GM18907 (cell line): ENCODE data around the gene FAM83G.
"Not testable (repeated sequence)": the region's sequence is repeated elsewhere in the genome, so short reads cannot be mapped to it uniquely, and the experiment has no call there.

ENCODE experiments used
- ATAC-seq: cut with Tn5 transposase; IDR thresholded peaks from one replicate; pipeline ENCODE4 v1.9.1; 2021; ENCODE audit warnings: mild to moderate bottlenecking, moderate library complexity; ENCODE audit not compliant: unreplicated experiment

FAM83G gene, protein sequence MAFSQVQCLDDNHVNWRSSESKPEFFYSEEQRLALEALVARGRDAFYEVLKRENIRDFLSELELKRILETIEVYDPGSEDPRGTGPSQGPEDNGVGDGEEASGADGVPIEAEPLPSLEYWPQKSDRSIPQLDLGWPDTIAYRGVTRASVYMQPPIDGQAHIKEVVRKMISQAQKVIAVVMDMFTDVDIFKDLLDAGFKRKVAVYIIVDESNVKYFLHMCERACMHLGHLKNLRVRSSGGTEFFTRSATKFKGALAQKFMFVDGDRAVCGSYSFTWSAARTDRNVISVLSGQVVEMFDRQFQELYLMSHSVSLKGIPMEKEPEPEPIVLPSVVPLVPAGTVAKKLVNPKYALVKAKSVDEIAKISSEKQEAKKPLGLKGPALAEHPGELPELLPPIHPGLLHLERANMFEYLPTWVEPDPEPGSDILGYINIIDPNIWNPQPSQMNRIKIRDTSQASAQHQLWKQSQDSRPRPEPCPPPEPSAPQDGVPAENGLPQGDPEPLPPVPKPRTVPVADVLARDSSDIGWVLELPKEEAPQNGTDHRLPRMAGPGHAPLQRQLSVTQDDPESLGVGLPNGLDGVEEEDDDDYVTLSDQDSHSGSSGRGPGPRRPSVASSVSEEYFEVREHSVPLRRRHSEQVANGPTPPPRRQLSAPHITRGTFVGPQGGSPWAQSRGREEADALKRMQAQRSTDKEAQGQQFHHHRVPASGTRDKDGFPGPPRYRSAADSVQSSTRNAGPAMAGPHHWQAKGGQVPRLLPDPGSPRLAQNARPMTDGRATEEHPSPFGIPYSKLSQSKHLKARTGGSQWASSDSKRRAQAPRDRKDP

DNA sequence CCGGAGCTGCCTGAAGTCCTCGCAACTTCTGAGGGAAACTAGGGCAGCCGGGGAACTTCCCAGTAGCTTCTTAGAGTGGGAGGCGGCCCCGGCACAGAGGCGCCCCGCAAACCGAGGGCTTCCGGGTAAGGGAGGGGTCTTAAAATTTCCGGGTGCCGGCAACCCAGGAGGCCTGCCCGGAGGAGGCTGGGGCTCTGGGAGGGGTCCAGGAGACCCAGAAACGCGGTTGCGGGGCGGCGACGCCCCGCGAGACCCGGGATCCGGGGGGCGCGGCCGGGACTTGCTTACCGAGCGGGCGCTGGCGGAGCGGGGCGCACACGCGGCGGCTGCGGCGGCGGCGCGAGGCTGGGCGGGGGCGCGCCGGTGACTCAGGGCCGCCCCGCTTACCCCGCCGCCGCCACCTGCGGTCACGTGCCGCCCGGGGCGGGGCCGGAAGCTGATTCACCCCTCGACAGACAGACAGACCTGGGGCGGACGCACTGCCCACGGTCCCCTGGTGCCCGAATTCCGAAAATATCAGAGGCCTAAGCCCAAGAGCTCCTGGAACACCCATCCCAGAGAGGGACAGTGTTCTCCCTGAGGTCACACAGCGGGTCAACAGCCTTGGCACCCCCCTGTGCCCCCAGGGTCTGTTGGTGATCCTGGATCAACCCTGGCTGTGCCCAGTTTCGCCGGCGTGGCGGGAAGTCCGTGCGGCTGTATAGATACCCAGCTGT, at the start of gene FAM83G:
TSS of gene FAM83G (minus strand) at position 344 of the 716 bp plus-strand sequence. CDS start 723 bp downstream, outside the sequence.
- ATAC-seq, result peak; percentile 64

DNA sequence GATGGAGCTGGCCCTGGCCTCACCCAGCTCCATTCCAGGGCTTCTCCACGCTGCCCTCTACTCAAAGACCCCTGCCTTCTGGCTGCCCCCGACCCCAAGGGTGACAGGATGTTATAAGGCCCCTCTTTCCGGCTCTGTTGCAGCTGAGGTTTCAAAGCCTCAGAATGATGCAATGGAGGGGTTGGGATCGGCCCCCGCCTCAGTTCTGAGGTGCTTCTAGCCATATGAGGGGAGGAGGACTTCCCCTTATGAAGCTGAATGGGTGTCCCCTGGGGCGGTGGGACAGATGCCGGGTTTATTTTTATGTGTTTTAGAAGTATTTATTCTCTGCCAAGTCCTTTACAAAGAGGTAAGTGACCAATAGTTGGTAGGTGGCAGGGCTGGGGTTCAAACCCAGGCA, 44.3 kb upstream of the FAM83G start:
- ATAC-seq, result not testable (repeated sequence)

DNA sequence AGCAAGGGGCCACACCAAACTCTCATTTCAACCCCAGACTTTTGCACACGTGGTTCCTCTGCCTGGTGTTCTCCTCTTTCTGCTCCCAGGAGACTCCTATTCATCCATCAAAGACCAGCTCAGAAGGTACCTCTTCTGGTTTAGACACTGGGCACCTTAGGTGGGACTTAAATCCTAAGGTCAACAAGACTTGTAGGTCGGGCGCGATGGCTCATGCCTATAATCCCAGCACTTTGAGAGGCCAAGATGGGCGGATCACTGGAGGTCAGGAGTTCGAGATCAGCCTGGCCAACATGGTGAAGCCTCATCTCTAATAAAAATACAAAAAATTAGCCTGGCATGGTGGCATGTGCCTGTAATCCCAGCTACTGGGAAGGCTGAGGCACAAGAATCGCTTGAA, 42.9 kb upstream of the FAM83G start:
- not testable (repeated sequence) for ATAC-seq

DNA sequence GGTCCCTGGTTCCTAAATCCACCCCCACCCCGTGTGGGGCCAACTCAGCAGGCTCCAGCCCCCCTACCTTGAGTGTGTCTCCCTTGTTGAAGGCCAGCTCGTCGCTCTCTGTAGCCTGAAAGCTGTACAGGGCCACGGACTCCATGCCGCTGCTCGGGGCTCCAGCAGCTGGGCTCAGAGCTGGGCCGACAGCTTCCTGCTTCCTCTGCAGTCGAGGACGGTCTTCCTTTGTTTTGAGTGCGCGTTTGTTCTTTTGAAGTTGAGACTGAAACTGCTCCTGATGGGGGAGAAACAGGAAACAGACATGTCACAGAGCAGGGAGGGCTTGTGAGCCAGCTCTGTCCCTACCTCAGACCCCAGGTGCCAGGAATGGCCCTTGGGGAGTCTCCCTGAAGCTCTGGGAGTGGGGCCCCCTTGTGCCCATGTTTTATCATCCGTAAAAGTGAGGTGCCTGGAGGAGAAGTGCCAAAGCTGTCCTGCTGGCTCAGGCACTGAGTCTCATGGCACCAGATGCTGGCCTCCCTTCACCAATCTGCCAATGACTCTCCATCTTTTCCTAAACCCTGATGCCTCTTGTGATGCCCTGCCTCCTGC, 42.3 kb upstream of the FAM83G start, which contains the start of gene GRAP:
TSS of gene GRAP (minus strand) at position 176 of the 594 bp plus-strand sequence. CDS start at position 145, 31 bp downstream.
- ATAC-seq, result not testable (repeated sequence)

DNA sequence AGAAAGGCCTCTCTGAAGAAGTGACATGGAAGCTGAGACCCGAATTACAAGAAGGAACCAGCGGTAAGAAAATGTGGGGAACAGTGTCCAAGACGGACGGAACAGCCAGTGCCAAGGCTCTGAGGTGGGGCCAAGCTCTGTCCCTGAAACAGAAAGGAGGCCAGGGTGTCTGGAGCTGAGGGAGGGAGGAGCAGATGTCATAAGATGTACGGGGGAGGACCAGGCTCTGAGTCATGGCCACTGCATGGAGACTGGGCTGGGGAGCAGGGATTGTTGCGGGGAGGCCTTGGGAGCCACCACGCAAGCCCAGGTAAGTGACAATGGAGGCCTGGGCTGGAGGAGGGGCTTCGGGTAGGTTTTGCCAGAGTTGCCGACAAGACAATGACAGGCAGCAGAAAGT, 40.1 kb upstream of the FAM83G start:
- not testable (repeated sequence) for ATAC-seq

DNA sequence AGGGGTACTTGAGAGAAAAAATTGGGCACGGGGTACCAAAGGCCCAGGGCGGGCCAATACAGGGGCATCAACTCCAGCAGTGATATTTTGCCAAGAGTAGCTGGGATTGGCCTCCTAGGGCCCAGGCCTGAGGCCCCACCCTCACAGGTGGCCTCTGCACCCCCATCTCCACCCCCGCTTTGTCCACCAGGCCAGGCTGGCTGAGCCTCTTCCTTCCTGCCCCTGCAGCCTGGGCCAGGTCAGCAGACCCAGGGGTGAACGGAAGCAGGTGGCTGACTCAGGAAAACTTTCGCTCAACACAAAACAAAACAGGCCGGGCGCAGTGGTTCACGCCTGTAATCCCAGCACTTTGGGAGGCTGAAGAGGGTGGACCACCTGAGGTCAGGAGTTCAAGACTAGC, 38.5 kb upstream of the FAM83G start:
- not testable (repeated sequence) for ATAC-seq

DNA sequence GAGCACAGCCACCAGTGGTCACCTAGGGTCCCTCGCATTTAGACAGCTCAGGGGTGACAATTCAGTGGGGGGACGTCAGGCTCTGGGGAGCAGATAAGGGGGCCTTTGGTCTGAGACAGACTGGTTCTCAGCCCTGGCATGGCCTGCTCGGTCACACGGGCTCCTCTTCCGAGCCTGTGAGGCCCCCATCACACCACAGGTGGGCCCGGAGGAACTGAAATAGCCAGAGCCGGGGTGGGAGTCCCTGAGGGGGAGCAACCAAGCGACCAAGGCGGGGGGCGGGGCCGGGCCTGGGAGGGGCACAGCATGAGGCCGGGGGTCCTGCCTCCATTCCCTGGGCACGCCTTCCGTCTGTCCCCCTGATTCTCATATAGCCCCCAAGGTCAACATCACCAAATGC, 37.8 kb upstream of the FAM83G start:
- ATAC-seq, result not testable (repeated sequence)

DNA sequence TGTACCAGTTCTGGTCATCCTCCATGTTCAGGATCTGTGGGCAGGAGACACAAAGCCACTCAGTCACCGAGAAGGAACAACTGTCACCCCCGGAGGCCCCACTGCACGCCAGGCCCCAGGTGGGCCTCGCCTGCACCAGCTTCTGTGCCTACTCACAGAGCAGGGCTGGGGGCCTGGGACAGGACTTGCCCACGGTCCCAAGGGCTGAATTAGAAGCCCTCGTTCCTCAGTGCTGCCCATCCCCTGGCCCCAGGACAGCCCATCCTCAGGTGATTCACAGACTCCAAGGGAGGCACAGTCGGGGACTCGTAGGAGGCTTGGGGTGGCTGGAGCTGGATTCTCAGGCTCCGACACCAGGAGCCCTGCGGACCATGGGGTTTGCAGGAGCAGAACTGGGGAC, 37.3 kb upstream of the FAM83G start:
- not testable (repeated sequence) for ATAC-seq

DNA sequence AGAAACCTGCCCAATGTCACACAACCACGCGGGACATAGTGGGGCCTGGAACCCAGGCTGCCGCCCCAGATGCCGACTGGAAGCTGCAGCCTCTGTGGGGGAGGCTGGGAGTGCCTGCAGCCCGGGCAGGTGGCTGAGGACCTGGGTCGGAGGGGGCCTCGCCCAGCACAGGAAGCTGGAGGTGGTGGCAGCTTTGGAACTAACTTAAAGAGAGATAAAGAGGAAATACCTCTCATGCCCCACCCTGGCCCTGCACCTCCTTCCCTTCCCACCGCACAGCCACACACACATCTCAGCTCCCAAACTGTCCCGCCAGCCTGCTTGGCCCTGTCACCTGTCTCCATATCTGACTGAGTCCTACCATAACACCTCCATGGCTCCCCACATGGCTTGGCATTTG, 35.8 kb upstream of the FAM83G start:
- not testable (repeated sequence) for ATAC-seq

DNA sequence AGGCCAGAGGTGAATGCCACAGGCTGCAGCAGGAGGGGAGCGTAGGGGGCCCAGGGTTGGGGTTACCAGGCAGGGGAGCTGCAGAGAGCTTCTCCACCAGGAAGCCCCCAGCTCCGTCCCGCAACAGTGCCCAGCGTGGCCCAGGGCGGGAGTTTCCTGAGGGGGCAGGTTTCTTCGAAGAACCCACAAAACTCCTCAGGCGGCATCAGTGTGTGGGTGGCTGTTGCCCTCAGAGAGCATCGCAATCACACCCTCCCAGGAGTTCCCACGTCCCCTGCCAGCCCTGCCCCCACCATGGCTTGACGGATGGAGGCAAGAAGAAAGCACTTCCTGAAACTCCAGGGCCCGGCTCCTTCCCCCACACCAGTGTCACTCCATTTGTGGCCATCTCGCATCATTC, 34.2 kb upstream of the FAM83G start:
- not testable (repeated sequence) for ATAC-seq

DNA sequence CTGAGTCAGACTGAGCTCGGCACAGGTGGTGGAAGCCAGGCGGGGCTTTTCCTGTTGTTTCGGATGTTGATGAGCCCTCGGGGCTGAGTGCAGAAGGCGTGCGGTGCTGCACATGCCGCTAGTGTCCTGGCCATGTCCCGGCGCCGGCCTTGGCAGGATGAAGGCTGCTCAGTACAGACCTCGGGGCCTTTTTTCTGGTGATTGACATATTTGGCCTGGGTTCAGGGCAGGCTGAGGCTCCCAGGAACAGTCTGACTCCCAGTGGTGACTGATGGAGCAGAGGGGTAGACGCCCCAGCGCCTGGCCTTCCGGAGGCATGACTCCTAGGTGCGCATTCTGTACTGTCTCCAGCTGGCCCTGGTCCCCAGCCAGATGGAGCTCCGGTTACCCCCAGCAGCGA, 33.4 kb upstream of the FAM83G start:
- not testable (repeated sequence) for ATAC-seq

DNA sequence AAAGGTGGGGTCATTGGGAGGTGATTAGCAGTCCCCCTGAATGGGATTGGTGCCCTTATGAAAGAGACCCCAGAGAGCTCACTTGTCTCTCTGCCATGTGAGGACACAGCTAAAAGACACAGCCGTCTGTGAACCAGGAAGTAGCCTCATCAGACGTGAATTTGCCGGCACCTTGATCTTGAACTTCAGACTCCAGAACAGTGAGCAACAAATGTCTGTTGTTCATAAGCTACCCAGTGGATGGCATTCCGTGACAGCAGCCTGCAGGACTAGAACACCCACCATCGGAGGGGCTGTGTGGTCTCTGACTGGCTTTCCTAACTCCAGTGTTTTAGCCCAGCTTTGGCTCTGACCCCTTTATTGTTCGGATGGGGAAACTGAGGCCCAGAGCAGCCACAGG, 33.0 kb upstream of the FAM83G start:
- not testable (repeated sequence) for ATAC-seq

DNA sequence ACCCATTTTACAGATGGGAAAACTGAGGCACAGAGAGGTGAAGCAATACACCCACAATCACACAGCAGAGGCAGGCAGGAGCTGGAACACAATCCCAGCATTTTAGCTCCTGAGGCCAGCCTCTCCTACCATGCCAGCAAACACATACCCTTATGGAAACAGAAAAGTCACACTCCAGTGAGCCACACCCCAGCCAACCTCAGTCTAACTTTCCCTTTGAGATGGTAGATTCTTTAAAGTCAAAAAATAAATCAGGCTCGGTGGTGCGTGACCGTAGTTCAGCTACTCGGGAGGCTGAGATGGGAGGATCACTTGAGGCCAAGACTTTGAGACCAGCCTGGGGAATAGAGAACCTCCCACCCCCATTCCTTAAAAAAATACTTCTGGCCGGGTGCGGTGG, 31.6 kb upstream of the FAM83G start:
- ATAC-seq, result peak; percentile 31

DNA sequence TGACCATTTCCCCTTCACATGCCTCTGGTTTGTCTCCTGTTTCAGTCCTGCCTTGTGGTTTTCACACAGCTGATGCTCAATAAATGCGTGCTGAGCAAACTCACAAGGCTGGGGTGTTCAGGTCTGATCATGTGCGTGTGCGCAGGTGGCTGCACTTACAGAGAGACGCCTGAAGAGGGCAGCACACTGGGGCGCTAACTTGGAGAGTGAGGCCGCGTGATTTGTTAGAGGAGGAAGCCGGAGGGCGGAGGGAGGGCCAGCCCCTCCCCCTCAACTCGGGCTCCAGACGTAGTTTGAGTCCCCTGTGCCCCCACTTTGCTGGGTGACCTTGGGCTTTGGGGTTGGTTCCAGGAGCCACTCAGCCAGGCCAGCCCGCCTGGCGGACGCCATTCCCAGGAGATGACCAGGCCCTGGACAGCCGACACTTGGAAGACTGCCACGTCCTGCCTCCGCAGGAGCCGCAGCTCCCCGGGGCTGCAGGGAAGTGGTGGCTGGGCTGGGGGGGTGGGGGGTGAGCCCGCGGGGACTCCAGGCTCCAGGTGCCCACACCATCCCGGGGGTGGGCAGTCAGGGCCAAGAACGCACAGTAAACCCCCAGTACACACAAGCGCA, 27.9 kb upstream of the FAM83G start:
- peak; percentile 48 for ATAC-seq

DNA sequence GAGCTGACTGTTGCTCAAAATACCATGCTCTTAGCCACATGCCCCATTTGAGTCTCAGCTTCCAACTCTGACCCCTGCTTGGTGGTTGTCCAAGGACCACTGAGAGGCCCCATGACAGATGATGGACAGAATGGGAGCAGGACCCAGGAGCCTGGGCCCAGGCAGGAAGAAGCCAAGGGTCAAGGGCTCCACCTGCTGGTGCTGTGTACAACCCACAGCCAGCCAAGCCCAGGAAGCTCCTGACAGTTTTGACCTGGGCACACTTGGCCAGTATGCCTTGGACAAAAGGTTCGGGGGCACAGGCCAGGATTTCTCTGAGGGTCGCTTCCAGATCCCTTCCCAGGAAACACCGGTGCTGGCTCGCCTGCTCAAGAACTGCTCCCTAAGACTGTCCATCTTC, 27.2 kb upstream of the FAM83G start:
- ATAC-seq, result not testable (repeated sequence)

DNA sequence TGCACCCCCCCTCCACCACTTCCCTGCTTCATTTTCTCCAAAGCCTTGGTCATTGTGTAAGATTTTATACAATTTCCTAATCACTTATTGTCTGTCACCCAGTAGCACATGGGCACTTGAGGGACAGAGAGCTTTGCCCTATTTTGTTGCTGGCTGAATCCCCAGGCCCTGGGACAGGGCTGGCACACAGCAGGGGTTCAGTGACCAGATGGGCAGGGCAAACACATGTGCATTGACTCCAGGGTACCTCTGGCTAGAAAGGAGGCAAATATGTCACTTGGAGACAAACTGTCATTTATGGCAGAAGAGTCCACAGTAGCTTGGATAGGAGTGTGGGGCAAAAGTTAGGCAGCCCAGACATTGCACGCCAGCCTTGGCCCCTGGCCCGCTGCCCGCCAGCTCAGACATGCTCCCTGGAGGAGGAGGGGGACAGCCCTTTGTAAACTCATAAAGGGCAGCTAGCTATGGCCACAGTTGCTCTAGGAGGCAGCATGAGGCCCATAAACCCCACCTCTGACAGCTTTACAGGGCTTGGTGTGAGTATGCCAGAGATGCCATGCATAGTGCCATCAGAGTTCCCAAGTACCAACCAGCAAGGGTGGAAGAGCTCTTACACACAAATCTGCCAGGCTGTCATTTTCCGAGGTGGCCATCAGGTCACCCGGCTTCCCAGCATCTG, 26.3 kb upstream of the FAM83G start:
- not testable (repeated sequence) for ATAC-seq

DNA sequence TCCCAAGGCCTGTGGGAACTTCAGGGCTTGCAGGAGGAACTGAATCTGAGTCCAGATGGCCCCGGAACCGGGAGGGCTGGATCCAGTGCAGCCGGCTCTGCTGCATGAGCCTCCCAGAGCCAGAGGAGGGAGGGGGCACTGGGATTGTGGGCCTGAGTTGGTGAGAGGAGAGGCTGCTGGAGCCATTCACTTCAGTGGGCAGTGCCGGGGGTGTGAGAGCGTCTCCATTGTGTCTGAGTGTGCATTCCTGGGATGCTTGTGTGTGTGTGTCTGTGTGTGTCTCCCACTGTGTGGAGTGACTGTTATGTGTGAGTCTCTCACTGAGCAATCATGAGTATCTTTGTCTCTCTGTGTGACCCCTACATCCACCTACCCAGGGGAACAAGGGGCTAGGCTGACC, 25.2 kb upstream of the FAM83G start:
- not testable (repeated sequence) for ATAC-seq

DNA sequence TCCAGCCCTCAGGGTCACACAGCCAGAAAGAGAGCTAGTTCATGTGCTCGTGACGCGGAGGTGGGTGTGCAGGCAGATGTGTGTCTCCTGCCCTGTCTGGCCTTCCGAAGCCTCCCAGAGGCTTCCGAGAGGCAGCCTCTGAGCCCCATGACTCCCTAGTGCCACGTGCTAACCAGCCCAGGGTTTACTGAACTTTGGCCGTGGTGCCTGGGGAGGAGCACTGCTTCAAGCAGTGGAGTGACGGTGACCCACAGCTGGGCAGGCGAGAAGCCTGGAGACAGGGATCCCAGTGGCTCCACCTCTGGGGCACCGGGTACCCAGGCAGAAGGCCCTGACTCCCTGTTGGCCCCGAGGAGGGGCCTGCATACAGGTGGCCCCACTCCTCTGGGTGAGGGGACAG, 24.1 kb upstream of the FAM83G start:
- not testable (repeated sequence) for ATAC-seq
